ENCODE measurements around the gene HMGXB3.

DNA sequence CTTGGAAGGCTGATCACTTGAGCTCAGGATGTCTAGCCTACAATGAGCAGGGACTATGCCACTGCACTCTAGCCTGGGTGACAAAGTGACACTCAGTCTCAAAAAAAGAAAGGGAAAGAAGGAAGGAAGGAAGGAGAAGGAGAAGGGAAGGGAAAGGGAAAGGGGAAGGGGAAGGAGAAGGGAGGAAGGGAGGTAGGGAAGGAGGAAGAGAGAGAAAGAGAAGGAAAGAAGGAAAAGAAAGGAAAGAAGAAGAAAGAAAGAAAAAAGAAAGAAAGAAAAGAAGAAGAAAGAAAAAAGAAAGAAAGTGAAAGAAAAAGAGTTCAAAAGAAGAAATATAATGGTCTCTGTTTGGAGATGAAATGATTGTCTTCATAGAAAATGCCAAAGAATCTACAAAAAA, 96.6 kb downstream of the HMGXB3 start:
- TF ChIP-seq, protein P1, sequence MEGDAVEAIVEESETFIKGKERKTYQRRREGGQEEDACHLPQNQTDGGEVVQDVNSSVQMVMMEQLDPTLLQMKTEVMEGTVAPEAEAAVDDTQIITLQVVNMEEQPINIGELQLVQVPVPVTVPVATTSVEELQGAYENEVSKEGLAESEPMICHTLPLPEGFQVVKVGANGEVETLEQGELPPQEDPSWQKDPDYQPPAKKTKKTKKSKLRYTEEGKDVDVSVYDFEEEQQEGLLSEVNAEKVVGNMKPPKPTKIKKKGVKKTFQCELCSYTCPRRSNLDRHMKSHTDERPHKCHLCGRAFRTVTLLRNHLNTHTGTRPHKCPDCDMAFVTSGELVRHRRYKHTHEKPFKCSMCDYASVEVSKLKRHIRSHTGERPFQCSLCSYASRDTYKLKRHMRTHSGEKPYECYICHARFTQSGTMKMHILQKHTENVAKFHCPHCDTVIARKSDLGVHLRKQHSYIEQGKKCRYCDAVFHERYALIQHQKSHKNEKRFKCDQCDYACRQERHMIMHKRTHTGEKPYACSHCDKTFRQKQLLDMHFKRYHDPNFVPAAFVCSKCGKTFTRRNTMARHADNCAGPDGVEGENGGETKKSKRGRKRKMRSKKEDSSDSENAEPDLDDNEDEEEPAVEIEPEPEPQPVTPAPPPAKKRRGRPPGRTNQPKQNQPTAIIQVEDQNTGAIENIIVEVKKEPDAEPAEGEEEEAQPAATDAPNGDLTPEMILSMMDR (IDR thresholded peaks at IDR 0.05), result no peak
- no peak for TF ChIP-seq POLR2A (IDR thresholded peaks at IDR 0.05)

All from thyroid gland (tissue), 4 donors.